Measurements from ENCODE around the gene TSACC.

- no peak for TF ChIP-seq CTCF (IDR thresholded peaks at IDR 0.05)
- no peak for TF ChIP-seq EP300 (IDR thresholded peaks at IDR 0.05)
Observed at GRCh38 chr1:156344409-156344808, 6.1 kb downstream of the TSACC start.

Measured in stomach (tissue), 4 donors.